Smooth muscle cell (in vitro differentiated cells): ENCODE results near the gene SPOUT1. TPM values are rescaled to one million over a fixed set of nuclear protein-coding genes. Genes with fewer than 3 reads are reported as not detected.
"Not testable (repeated sequence)": the region's sequence is repeated elsewhere in the genome, so short reads cannot be mapped to it uniquely, and the experiment has no call there.

Experiments used
- DNase-seq: peaks from one replicate; lab custom pipeline; 2025; ENCODE audit not compliant: unreplicated experiment; lab: John Stamatoyannopoulos, UW
- H2AFZ ChIP-seq: fragments of 200-600 bp; sonication (generic); 2 replicates; pipeline ENCODE4 v1.6.0; 2016; ENCODE audit warnings: antibody characterized with exemption, low read depth, mild to moderate bottlenecking
- H3F3A ChIP-seq: fragments of 200-600 bp; sonication (generic); 2 replicates; pipeline ENCODE4 v1.6.0; 2017; ENCODE audit warnings: antibody characterized with exemption, low read depth
- H3K27ac ChIP-seq: fragments of 200-600 bp; sonication (generic); 2 replicates; pipeline ENCODE4 v1.5.1; 2016; ENCODE audit warnings: low read depth, mild to moderate bottlenecking
- H3K27me3 ChIP-seq: fragments of 200-600 bp; sonication (generic); 2 replicates; pipeline ENCODE4 v1.6.1; 2016; ENCODE audit warnings: low read depth, mild to moderate bottlenecking
- H3K36me3 ChIP-seq: fragments of 200-600 bp; sonication (generic); 2 replicates; pipeline ENCODE4 v1.5.1; 2016; ENCODE audit warnings: low read depth
- H3K4me1 ChIP-seq: fragments of 200-600 bp; sonication (generic); 2 replicates; pipeline ENCODE4 v1.5.1; 2016; ENCODE audit warnings: low read depth
- H3K4me2 ChIP-seq: fragments of 200-600 bp; sonication (generic); 2 replicates; pipeline ENCODE4 v1.6.0; 2016; ENCODE audit warnings: mild to moderate bottlenecking
- H3K4me3 ChIP-seq: fragments of 200-600 bp; sonication (generic); 2 replicates; pipeline ENCODE4 v1.5.1; 2016; ENCODE audit warnings: mild to moderate bottlenecking
- H3K79me2 ChIP-seq: fragments of 200-600 bp; sonication (generic); 2 replicates; pipeline ENCODE4 v1.6.0; 2016; ENCODE audit warnings: low read depth, mild to moderate bottlenecking
- H3K9ac ChIP-seq: fragments of 200-600 bp; sonication (generic); 2 replicates; pipeline ENCODE4 v1.6.0; 2016; ENCODE audit warnings: low read depth
- H3K9me3 ChIP-seq: fragments of 200-600 bp; sonication (generic); replicated peaks from 2 replicates; pipeline ENCODE4 v1.5.1; 2016; ENCODE audit warnings: low read depth
- H4K20me1 ChIP-seq: fragments of 200-600 bp; sonication (generic); 2 replicates; pipeline ENCODE4 v1.6.0; 2016; ENCODE audit warnings: low read depth
- CTCF ChIP-seq: fragments of 200-600 bp; sonication (generic); IDR thresholded peaks from 2 replicates; pipeline ENCODE4 v1.5.1; 2017; ENCODE audit warnings: borderline replicate concordance, mild to moderate bottlenecking, antibody characterized with exemption; ENCODE audit not compliant: insufficient read depth, poor library complexity, severe bottlenecking
- WGBS: methylation state at CpG from one replicate; pipeline ENCODE4 v1.1.7; 2016; ENCODE audit warnings: low lambda C conversion rate; 5-methylcytosine and 5-hydroxymethylcytosine counted together
- polyA plus RNA-seq: library from polyadenylated mRNA; unstranded; fragments of >200 nt; fragmentation: Nextera tagmentation; extraction: Ambion mirVana; gene quantifications from 2 replicates; pipeline ENCODE4 v1.2.1, GENCODE V29; 2016
- total RNA-seq: library from RNA; depleted of rRNA; stranded (reverse); fragments of >200 nt; gene quantifications from 2 replicates; pipeline ENCODE4 v1.2.3, GENCODE V29; 2014

Gene SPOUT1
- total and polyA plus RNA-seq, 2 experiments from 2014 or later = 8.7 to 50.4 TPM

GRCh38 chr9:128846680-128847030 is 17.1 kb upstream of the SPOUT1 start:
- H3K79me2 ChIP-seq = no peaks in the 10 kb centered on the region
- no peaks in the 10 kb centered on the region for H3K27me3 ChIP-seq
- no peaks in the 10 kb centered on the region for H3K36me3 ChIP-seq
- H3K9ac ChIP-seq = no peak overlapping the region
- TF ChIP-seq CTCF = no peak
- H3K9me3 ChIP-seq = no peaks in the 10 kb centered on the region
- H3F3A ChIP-seq = no peaks in the 10 kb centered on the region
- no peak overlapping the region for H3K4me2 ChIP-seq
- 95% methylated on average over 3 of the region's 3 CpGs for WGBS
- H3K4me1 ChIP-seq = no peaks in the 10 kb centered on the region
- no peak for DNase-seq
- no peak overlapping the region for H3K4me3 ChIP-seq
- no peak overlapping the region for H2AFZ ChIP-seq
- no peaks in the 10 kb centered on the region for H4K20me1 ChIP-seq
- H3K27ac ChIP-seq = no peak overlapping the region

GRCh38 chr9:128845186-128845931 is 15.8 kb upstream of the SPOUT1 start:
- Histone ChIP-seq H3K79me2 (no peaks in the 10 kb centered on the region), H4K20me1 (no peaks in the 10 kb centered on the region), H3K4me3 (no peak overlapping the region), H3K9ac (no peak overlapping the region), H3K9me3 (no peaks in the 10 kb centered on the region), H3K4me2 (no peak overlapping the region), H3K27ac (no peak overlapping the region), H3F3A (no peaks in the 10 kb centered on the region), H3K27me3 (no peaks in the 10 kb centered on the region), H2AFZ (no peak overlapping the region), H3K4me1 (no peaks in the 10 kb centered on the region), H3K36me3 (no peaks in the 10 kb centered on the region)
- no peak for DNase-seq
- no peak for TF ChIP-seq CTCF
- WGBS = 69% methylated on average over 13 of the region's 13 CpGs

- not testable (repeated sequence) for H3K9ac ChIP-seq, H3K79me2 ChIP-seq, H3K4me2 ChIP-seq, H3K27me3 ChIP-seq, H2AFZ ChIP-seq, H3K9me3 ChIP-seq, H4K20me1 ChIP-seq, H3F3A ChIP-seq, H3K4me1 ChIP-seq, H3K4me3 ChIP-seq, H3K27ac ChIP-seq, H3K36me3 ChIP-seq, DNase-seq
- 95% methylated on average over 7 of the region's 7 CpGs for WGBS
Observed at GRCh38 chr9:128843171-128843570, 13.6 kb upstream of the SPOUT1 start.

- WGBS = 94% methylated on average over 12 of the region's 12 CpGs
- Histone ChIP-seq H3K9me3 (no peaks in the 10 kb centered on the region), H3F3A (no peaks in the 10 kb centered on the region), H2AFZ (no peak overlapping the region), H3K9ac (no peak overlapping the region), H3K4me2 (no peak overlapping the region), H3K27me3 (no peaks in the 10 kb centered on the region), H3K79me2 (no peaks in the 10 kb centered on the region), H3K4me3 (no peak overlapping the region), H3K36me3 (no peaks in the 10 kb centered on the region), H3K4me1 (no peaks in the 10 kb centered on the region), H3K27ac (no peak overlapping the region), H4K20me1 (no peaks in the 10 kb centered on the region)
- TF ChIP-seq CTCF = no peak
- no peak for DNase-seq
Observed at GRCh38 chr9:128841694-128842492, 12.3 kb upstream of the SPOUT1 start.
